Endothelial cell (in vitro differentiated cells): Measurements from ENCODE around the gene MAGI2. TPM values are rescaled to one million over a fixed set of nuclear protein-coding genes. Genes with fewer than 3 reads are reported as not detected.

Experiments used
- DNase-seq: peaks from one replicate; pipeline ENCODE4 v3.0.0; 2021; ENCODE audit warnings: low spot score
- H3K27ac Mint-ChIP-seq: one replicate; pipeline ENCODE4 v1.8.0; 2021; ENCODE audit warnings: mixed read lengths, inconsistent platforms; ENCODE audit not compliant: unreplicated experiment
- H3K27me3 Mint-ChIP-seq: one replicate; pipeline ENCODE4 v1.8.0; 2021; ENCODE audit warnings: mild to moderate bottlenecking, moderate library complexity, mixed read lengths, inconsistent platforms; ENCODE audit not compliant: unreplicated experiment
- H3K36me3 Mint-ChIP-seq: one replicate; pipeline ENCODE4 v1.8.0; 2021; ENCODE audit warnings: mild to moderate bottlenecking, low read depth, mixed read lengths, inconsistent platforms; ENCODE audit not compliant: unreplicated experiment
- H3K4me1 Mint-ChIP-seq: one replicate; pipeline ENCODE4 v1.8.0; 2021; ENCODE audit warnings: mild to moderate bottlenecking, mixed read lengths, inconsistent platforms; ENCODE audit not compliant: unreplicated experiment
- H3K4me3 Mint-ChIP-seq: one replicate; pipeline ENCODE4 v1.8.0; 2021; ENCODE audit warnings: mild to moderate bottlenecking, mixed read lengths, inconsistent platforms; ENCODE audit not compliant: unreplicated experiment
- H3K9me3 Mint-ChIP-seq: one replicate; pipeline ENCODE4 v1.8.0; 2021; ENCODE audit warnings: mixed read lengths, inconsistent platforms; ENCODE audit not compliant: unreplicated experiment
- total RNA-seq: library from RNA; stranded (reverse); fragmentation: NEBNext Ultra II Directional; extraction: Animal tissue kit (Norgen Biotek cat#: 25700); gene quantifications from one replicate; pipeline ENCODE4 v1.2.1, GENCODE V29; 2021; ENCODE audit not compliant: unreplicated experiment
- TF ChIP-seq, protein P1 (sequence below): fragments of 200-600 bp; sonication (generic); IDR thresholded peaks from one replicate; pipeline ENCODE4 v1.5.0; 2021; ENCODE audit warnings: antibody characterized with exemption; ENCODE audit not compliant: unreplicated experiment

MAGI2 gene
- total RNA-seq, 1 donor from 2014 or later = 6.3 TPM

DNA sequence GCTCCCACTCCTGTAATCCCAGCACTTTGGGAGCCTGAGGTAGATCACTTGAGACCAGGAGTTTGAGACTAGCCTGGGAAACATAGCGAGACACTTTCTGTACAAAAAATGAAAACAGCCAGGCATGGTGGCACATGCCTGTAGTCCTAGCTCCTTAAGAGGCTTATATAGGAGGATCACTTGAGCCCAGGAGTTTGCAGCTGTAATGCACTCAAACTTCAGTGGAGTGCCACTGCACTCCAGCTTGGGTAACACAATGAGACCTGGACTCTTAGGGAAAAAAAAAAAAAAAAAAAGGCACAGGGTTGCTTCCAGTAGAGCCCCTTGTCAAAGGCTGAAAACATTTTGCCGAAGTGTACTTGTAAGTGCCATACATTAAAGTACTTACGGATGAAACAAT lies 1459.6 kb downstream of the MAGI2 start:
- Mint-ChIP-seq H3K4me3 (no peak overlapping the region), H3K4me1 (no peaks in the 10 kb centered on the region), H3K36me3 (no peaks in the 10 kb centered on the region), H3K27ac (no peak overlapping the region), H3K27me3 (no peaks in the 10 kb centered on the region), H3K9me3 (no peaks in the 10 kb centered on the region)
- no peak for DNase-seq
- TF ChIP-seq, protein P1, sequence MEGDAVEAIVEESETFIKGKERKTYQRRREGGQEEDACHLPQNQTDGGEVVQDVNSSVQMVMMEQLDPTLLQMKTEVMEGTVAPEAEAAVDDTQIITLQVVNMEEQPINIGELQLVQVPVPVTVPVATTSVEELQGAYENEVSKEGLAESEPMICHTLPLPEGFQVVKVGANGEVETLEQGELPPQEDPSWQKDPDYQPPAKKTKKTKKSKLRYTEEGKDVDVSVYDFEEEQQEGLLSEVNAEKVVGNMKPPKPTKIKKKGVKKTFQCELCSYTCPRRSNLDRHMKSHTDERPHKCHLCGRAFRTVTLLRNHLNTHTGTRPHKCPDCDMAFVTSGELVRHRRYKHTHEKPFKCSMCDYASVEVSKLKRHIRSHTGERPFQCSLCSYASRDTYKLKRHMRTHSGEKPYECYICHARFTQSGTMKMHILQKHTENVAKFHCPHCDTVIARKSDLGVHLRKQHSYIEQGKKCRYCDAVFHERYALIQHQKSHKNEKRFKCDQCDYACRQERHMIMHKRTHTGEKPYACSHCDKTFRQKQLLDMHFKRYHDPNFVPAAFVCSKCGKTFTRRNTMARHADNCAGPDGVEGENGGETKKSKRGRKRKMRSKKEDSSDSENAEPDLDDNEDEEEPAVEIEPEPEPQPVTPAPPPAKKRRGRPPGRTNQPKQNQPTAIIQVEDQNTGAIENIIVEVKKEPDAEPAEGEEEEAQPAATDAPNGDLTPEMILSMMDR = no peak

- TF ChIP-seq, protein P1 = no peak
- Mint-ChIP-seq H3K27ac (no peak overlapping the region), H3K4me1 (no peaks in the 10 kb centered on the region), H3K36me3 (no peaks in the 10 kb centered on the region), H3K9me3 (no peaks in the 10 kb centered on the region), H3K4me3 (no peak overlapping the region), H3K27me3 (peaks cover 5% of the 10 kb centered on the region)
- no peak for DNase-seq
These were observed 1461.8 kb downstream of the MAGI2 start for GRCh38 chr7:77991656-77992055.

DNA sequence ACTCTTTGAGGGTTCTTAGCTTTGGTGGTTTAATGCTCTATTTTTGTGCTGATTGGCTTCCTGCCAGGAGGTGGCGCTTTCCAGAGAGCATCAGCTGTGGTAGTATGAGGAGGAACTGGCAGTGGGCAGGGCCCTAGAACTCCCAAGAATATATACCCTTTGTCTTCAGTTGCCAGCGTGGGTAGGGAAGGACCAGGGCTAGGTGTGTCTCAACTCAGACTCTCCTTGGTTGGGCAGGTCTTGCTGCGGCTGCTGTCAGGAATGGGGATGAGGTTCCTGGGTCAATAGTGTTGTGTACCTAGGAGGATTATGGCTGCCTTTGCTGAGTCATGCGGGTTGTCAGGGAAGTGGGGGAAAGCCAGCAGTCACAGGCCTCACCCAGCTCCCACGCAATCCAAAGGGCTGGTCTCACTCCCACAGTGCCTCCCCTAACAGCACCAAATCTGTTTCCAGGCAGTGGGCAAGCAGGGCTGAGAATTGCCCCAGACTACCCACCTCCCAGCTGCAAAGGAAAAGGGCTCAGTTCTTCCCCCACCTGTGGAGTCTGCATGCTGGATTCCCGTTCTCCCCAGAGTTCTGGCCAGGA lies 1463.4 kb downstream of the MAGI2 start:
- Mint-ChIP-seq H3K4me3 (no peak overlapping the region), H3K36me3 (no peaks in the 10 kb centered on the region), H3K9me3 (no peaks in the 10 kb centered on the region), H3K27me3 (peaks cover 5% of the 10 kb centered on the region), H3K27ac (no peak overlapping the region), H3K4me1 (no peaks in the 10 kb centered on the region)
- TF ChIP-seq, protein P1 = peak; percentile 58
- DNase-seq = peak; percentile 18

- no peaks in the 10 kb centered on the region for H3K36me3 Mint-ChIP-seq
- TF ChIP-seq, protein P1 = no peak
- no peaks in the 10 kb centered on the region for H3K9me3 Mint-ChIP-seq
- H3K27me3 Mint-ChIP-seq = peaks cover 5% of the 10 kb centered on the region
- no peaks in the 10 kb centered on the region for H3K4me1 Mint-ChIP-seq
- DNase-seq = no peak
- H3K4me3 Mint-ChIP-seq = no peak overlapping the region
- H3K27ac Mint-ChIP-seq = no peak overlapping the region
These were observed 1467.5 kb downstream of the MAGI2 start for GRCh38 chr7:77985974-77986339.

DNA sequence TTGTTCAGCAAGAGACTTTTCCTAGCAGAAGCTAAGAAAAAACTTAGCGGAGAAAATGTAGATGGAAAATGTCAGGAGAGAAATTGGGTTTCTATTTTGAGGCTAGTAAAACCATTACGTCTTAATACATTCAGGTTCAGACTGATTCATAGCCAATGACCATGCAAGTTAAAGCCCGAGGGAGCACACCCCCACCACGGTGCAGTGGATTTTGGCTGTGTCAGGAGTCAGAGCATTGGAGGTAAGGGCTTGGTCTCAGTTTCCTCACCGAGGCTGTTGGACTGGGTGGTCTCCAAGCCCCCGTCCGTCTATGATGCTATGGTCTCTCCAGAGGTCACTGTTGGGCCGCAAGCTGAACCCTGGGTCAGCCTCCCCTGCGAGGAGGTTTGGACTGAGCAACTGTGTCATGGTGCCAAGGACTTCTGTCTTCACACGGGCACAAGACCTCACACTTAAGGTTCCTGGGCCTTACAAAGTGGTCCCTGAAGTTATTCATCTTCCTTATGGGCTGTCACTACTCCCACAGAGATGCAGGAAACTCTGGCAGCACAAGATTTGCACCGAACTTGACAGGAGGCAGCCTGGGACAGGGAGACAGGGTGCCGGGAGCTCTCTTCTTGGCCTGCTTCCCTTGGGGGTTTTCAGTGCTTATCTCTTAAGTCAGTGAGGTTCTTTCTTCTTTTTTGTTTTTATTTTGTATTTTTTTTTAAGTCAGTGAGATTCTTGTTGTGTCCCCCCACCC lies 1468.1 kb downstream of the MAGI2 start:
- DNase-seq = no peak
- TF ChIP-seq, protein P1 = no peak
- H3K27ac Mint-ChIP-seq = no peak overlapping the region
- no peaks in the 10 kb centered on the region for H3K36me3 Mint-ChIP-seq
- no peak overlapping the region for H3K4me3 Mint-ChIP-seq
- peaks cover 6% of the 10 kb centered on the region for H3K27me3 Mint-ChIP-seq
- H3K9me3 Mint-ChIP-seq = no peaks in the 10 kb centered on the region
- H3K4me1 Mint-ChIP-seq = no peaks in the 10 kb centered on the region
